NCI-H1092 treated with DMSO at 0.1 percent for 48 hours (cell line): ENCODE data around the gene MAPK8IP2.
A peak's percentile ranks its signal among the peaks of the same experiment; 100 is the strongest.

Experiments
- DNase-seq: peaks from one replicate; lab custom pipeline; 2025; lab: John Stamatoyannopoulos, UW

MAPK8IP2 gene

DNA sequence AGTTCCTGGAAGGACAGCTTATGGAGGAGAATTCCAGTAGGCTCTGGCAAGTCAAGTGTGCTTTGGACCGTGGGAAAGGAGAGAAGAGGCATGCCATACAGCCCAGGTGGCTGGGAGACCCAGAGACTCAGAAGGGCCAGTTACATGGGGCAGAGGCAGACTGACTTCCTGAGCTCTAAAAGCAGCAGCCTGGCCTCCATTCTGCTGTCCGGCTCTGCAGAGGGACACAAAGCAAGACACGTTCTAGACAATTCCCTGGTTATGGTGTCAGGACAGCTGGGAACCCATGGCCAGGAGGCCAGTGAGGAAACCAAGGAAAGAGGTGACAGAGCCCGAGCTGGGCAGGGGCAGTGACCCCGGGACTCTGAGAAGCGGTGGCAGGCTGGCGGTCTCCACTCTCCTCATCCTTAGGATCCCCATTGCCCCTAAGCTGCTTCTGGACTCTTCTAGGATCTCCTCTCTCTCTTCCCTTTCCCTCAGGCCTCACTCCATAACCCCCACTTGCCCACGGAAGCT, 25.1 kb upstream of the MAPK8IP2 start:
- no peak for DNase-seq

DNA sequence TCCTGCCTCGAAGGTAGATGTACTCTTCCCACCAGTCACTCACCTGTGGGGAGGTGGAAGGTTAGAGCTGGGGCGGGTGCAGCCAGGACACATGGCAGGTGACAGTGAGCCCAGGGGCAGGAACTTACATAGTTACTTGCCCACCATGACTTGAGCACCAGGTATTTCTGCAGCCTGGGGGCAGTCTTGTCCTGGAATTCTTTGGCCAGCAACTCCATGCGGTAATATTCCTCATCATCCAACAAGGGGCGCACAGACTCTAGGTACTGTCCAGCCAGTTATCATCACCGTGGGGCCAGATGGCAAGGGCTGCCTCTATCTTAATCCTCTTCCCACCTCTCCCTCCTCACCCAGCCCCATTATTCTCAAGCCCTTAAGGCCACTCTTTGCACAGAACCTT, 24.5 kb upstream of the MAPK8IP2 start:
- peak; percentile 1 for DNase-seq

- no peak for DNase-seq
Measured at GRCh38 chr22:50576806-50577696, 23.5 kb upstream of the MAPK8IP2 start.

DNA sequence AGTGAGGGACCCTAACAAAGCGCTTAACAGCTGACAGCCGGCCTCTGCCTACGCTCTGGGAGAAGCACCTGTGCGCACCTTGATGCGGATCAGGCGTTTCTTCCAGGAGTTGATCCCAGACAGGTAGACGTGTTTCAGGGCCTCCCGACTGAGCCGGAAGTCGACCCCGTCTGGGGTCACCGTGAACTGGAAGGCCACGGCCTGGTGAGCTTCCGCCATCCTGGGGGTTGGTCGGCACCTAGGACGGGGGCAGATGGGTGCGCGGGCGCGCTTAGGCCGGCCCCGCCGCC, 23.0 kb upstream of the MAPK8IP2 start:
- no peak for DNase-seq

DNA sequence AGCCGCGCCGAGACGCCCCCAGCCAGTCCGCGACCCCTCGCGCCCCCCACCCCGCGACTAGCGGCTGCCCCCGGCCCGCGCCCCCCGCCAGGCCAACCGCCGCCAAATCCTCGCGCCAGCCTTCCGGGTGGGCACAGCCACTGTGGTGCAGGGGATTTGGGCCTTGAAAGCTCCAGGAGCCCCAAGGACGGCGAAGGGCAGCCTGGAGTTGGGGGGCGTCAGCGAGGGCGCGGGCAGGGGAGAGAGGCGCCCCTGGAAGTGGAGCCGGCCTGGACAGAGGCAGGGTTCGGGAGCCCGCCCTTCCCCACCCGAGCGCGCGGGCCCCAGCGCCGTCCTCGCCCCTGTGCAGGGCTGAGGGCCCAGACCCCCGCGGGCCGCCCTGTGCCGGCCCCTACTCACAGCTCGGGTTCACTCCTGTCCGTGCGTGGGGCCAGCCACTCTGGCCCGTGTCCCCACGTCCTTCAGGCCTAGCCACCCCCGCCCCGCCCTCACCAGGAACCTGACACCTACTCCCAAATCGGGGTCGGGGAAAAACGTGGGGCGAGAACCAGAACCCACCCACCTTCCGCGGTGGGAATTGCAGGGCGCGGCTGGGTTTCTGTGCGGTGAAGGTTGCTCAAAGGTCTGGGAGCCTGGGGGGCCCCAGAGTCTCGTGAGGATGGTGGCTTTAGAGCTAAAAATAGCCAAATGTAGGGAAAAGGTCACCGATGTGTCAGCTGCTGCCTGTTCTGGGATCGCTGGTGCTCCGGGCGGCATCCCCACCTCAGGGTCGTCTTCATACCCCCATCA, 22.4 kb upstream of the MAPK8IP2 start, which contains the start of gene CPT1B:
Gene CPT1B (minus strand): TSS at position 441 of the 789 bp plus-strand sequence. CDS start 512 bp downstream, outside the sequence.
- DNase-seq: no peak

DNA sequence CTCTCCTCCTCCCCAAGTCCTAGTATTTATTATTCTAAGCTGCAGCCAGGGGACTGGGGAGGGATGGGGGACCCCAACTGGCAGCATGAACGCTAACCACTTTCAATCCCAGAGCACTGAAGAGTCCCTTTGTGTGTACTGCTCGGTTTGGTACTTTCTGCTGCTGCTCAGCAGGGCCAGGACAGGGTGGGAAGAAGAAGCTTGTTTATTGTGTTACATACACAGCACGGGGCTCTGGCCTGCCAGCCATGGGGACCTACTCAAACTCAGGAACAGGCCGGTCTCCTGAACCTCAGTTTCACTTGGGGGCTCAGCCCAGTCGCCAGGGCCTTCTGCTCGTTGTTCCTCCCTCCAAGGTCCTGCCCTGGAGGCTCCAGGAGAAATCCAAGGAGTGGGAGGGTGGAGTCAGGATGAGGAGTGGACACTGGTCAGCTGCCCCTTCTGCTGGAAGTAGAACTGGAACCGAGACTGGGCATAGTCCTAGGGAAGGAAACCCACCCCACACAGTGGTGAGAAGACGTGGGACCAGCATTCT, 21.8 kb upstream of the MAPK8IP2 start:
- DNase-seq: no peak

- no peak for DNase-seq
Measured at GRCh38 chr22:50579752-50580151, 20.8 kb upstream of the MAPK8IP2 start.

DNA sequence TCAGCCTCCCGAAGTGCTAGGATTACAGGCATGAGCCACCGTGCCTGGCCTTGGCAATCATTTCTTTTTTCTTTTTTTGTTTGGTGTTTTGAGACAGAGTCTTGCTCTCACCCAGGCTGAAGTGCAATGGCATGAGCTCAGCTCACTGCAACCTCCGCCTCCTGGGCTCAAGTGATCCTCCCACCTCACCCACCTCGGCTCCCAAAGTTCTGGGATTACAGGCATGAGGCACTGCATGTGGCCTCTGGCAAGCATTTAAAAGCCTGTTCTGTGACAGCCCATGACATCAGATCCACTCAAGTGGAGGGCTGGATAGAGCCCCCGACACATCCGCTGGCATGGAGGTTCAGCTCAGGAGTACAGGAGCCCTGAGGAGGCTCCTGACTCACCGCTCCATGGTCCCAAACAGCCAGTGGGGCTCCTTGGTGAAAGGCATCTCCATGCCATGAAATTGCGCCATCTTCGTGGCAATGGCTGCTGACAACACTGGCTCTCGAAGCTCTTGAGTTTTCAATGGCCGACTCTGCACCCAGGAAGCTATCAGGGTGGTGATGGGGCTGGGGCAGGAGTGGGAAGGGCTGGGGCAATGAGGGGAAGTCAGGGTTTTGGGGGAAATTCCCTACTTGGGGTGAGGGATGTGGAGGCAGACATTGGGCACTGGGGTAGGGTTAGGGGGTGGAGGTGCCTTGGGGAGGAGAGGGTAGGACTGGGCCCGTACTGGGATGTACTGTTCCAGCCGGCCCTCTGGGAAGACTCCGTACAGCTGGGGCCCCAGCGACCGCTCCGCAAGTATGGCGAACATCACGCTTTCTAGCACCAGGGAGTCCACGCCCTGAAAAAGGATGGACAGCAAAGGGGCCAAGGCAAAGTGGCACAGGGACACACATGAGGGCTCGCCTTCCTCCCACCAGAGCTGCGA, 19.3 kb upstream of the MAPK8IP2 start:
- DNase-seq: no peak

DNA sequence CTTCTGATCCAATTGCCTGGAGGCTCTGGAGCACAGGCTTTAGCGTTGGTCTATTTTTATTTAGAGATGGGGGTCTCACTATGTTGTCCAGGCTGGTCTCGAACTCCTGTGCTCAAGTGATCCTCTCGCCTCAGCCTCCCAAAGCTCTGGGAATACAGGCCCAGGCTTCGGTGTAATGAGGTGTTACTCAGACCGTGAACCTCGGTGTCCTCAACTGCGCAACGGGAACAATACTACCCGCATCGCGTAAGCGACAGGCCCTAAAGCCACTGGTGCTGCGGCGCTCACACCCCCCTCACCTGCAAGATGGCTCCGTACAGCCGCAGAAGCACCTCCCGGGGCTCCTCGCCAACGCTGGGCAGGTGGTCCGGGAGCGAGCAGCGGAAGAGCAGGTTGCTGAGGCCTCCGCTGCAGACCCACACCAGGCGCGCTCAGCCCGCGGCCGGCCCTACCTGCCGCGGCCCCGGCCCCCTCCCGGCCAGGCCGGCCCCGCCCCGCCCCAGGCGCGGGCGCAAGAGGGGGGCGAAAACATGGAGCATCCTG, 18.6 kb upstream of the MAPK8IP2 start:
- DNase-seq: peak; percentile 5

DNA sequence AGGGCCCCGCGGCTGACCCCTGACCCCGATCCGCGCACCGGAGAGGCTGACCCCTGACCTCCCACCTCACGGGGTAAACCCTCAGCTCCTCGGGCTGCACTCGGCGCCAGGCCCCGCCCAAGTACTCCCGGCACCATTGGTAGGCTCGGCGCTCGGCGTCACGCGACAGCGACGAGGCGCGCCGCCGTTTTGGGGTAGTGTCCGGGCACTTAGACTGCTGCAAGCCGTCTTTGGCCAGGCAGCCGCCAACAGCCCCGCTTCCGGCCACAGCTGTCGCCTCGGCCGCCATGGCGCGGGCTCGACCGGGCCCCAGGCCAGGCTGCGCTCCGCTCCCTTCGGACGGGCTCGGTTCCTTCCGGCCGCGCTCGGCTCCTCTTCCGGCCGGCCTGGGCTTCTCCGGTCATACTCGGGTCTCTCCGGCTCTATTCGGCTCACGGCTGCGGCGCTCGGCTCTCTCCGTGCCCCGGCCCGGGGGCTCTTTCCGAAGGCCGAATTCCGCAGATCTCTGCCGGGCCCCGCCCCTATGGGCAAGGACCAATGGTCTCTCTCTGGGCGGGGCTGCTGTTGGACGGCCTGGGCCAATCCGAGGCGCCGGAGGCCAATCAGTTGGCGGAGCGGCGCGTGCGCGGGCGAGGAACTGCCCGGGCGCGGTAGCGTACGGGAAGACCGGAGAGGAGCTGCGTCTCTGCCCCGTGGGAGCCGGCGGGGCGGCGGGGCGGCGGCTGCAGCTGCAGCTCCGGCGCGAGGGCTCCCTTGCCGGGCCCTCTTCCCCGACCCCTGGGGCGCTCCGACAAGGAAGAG, 17.9 kb upstream of the MAPK8IP2 start, which contains the start of gene CHKB:
Gene CHKB (minus strand): TSS at position 357 of the 801 bp plus-strand sequence. CDS start 68 bp downstream, at position 289.
- peak; percentile 81 for DNase-seq

GRCh38 chr22:50583294-50583861, 17.2 kb upstream of the MAPK8IP2 start:
- no peak for DNase-seq

GRCh38 chr22:50584106-50585096, 16.2 kb upstream of the MAPK8IP2 start:
- DNase-seq: no peak

- DNase-seq: no peak
Measured at GRCh38 chr22:50585238-50585637, 15.4 kb upstream of the MAPK8IP2 start.

- no peak for DNase-seq
Measured at GRCh38 chr22:50585781-50586180, 14.8 kb upstream of the MAPK8IP2 start.

GRCh38 chr22:50586416-50586815, 14.2 kb upstream of the MAPK8IP2 start:
- DNase-seq: no peak

GRCh38 chr22:50587407-50587806, 13.2 kb upstream of the MAPK8IP2 start:
- no peak for DNase-seq

DNA sequence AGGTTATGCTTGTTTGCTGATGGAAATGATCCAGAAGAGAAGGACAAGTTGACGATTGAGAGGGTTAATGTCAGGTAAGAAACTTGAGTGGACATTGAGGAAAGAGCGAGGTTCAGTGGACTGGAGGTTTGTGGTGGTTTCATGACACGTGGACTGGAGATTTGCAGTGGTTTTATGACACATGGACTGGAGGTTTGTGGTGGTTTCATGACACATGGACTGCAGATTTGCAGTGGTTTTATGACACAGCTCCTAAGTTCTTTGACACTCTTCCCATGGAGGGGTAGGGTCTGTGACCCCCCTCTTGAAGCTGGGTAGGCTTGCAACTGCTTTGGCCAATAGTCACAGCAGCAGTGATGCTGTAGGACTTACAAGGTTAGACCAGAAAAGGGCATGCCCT, 5.4 kb upstream of the MAPK8IP2 start:
- no peak for DNase-seq

DNA sequence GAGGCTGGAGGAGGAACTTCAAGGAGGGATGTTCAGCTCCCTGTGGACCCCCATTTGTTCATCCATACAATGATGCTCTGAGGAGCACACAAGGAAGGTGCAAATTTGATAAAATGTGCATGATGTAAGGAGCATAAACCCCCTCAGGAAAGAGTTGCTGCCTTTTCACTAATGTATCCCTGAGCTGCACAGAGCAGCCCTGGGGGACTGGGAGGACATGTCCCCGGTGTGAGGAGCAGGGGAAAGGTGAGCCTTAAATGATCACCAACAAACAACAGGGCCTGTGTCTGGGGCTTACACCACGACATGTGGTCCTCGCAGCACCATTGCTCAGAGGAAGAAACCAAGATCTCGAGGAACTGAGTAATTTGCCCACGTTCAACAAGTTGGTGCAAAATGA, 3.5 kb upstream of the MAPK8IP2 start:
- no peak for DNase-seq
